HUES64 (cell line): Measurements from ENCODE around the gene KLHL40.

Source experiments
- H3K27ac ChIP-seq: 2 replicates; pipeline ENCODE4 v1.7.0; 2013; ENCODE audit warnings: low read depth, low read length, inconsistent platforms
- H3K27me3 ChIP-seq: 2 replicates; pipeline ENCODE4 v1.6.1; 2013; ENCODE audit warnings: mild to moderate bottlenecking, low read length; ENCODE audit not compliant: insufficient read depth
- H3K36me3 ChIP-seq: 2 replicates; pipeline ENCODE4 v1.6.1; 2013; ENCODE audit warnings: mild to moderate bottlenecking, low read length; ENCODE audit not compliant: insufficient read depth
- H3K4me1 ChIP-seq: 2 replicates; pipeline ENCODE4 v1.6.1; 2013; ENCODE audit warnings: mild to moderate bottlenecking, low read length, moderate library complexity; ENCODE audit not compliant: insufficient read depth
- H3K4me3 ChIP-seq: 2 replicates; pipeline ENCODE4 v1.5.1; 2013; ENCODE audit warnings: mild to moderate bottlenecking, low read length, moderate library complexity
- H3K9ac ChIP-seq: 2 replicates; pipeline ENCODE4 v1.6.1; 2013; ENCODE audit warnings: mild to moderate bottlenecking, low read depth, low read length
- H3K9me3 ChIP-seq: 2 replicates; pipeline ENCODE4 v1.6.1; 2013; ENCODE audit warnings: low read depth, low read length; ENCODE audit not compliant: insufficient read depth
- WGBS: fragments of 150-250, 120-280 bp; methylation state at CpG from one replicate; pipeline ENCODE4 v1.1.7; 2013; ENCODE audit warnings: missing lambda C conversion rate; 5-methylcytosine and 5-hydroxymethylcytosine counted together

The KLHL40 gene

DNA sequence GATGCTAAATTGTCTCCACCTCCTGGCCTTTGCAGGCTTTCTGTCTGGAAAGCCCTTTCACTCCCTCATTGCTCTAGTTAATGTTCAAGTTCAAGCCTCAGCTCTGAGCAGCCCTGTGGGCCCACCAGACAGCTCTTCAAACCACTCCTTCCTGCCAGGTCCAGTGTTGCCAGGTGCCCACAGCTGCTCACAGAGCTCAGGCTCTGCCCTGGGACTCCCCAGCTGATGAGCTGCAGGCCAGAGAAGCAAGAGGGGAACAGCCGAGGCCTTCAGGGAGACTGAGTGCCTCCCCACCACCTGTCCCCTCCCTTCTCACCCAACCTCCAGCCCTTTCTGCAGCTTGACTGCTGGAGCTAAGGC, 33.1 kb upstream of the KLHL40 start:
- H3K4me1 ChIP-seq, result peaks cover 47% of the 10 kb centered on the region
- no peaks in the 10 kb centered on the region for H3K9me3 ChIP-seq
- WGBS, result 71% methylated on average over 1 of the region's 1 CpG
- H3K9ac ChIP-seq, result no peak overlapping the region
- peaks cover 24% of the 10 kb centered on the region for H3K36me3 ChIP-seq
- H3K27ac ChIP-seq, result no peak overlapping the region
- H3K27me3 ChIP-seq, result no peaks in the 10 kb centered on the region
- no peak overlapping the region for H3K4me3 ChIP-seq

GRCh38 chr3:42652611-42653302, 32.6 kb upstream of the KLHL40 start:
- no peak overlapping the region for H3K9ac ChIP-seq
- peaks cover 18% of the 10 kb centered on the region for H3K36me3 ChIP-seq
- H3K4me1 ChIP-seq, result peaks cover 42% of the 10 kb centered on the region
- 52% methylated on average over 7 of the region's 7 CpGs for WGBS
- H3K9me3 ChIP-seq, result no peaks in the 10 kb centered on the region
- H3K4me3 ChIP-seq, result peak overlapping the region; percentile 69
- H3K27ac ChIP-seq, result no peak overlapping the region
- H3K27me3 ChIP-seq, result no peaks in the 10 kb centered on the region

DNA sequence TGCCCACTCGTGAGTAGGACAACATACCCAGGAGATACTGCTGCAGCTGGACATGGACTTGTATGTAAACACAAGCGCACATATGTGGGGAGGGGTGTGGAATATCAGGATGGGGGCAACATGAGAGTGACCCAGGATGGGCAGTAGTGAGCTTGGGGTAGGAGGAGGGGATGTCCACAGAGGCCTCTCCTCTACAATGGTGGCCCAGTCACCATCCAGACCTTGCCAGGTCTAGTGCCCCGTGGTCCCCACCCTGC, 32.1 kb upstream of the KLHL40 start:
- Histone ChIP-seq H3K36me3 (peaks cover 14% of the 10 kb centered on the region), H3K9me3 (no peaks in the 10 kb centered on the region), H3K27ac (no peak overlapping the region), H3K4me3 (peak overlapping the region; percentile 69), H3K4me1 (peaks cover 37% of the 10 kb centered on the region), H3K9ac (no peak overlapping the region), H3K27me3 (no peaks in the 10 kb centered on the region)
- 74% methylated on average over 3 of the region's 3 CpGs for WGBS

DNA sequence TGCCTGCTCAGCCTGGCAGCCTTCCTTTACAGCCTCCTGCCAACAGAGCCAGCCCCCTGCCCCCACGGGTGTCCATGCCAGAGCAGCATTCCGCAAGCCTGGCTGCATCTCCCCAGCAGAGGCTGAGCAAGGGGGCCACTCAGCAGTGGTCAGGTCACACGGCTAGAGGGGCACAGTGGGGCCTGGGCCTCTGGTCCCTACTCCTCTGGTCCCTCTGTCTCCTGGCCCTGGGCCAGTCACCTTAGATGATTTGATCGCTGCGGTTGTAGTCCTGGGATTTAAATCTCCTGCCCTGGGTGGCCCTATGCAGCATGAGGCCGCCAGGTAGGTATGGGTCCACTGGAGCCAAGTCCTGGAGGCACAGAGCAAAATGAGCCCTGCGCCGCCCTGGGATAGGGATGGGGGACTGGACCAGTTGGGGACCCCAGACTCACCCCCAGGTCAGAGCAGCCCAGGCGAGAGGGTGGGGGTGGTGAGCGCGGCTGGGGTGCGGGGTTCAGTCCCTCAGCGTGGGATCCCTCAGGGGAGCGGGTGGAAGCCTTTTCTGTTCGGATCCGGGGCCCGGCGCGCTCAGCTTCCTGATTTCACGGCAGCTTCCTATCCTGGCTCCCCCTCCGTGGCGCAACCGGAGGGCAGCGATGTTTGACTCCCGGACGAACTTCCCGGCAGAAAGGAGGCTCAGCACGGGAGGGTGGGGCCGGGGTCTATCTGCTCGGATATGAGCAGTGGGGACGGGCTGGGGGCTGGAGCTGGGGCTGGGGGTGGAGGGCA, 31.6 kb upstream of the KLHL40 start, which contains the start of gene ZBTB47:
Gene ZBTB47, plus strand, starts transcription at position 138 of the 771 bp plus-strand sequence. CDS start 4,659 bp downstream, outside the sequence.
- Histone ChIP-seq H3K4me1 (peaks cover 37% of the 10 kb centered on the region), H3K4me3 (peak within 1 kb of the TSS; percentile 69)

DNA sequence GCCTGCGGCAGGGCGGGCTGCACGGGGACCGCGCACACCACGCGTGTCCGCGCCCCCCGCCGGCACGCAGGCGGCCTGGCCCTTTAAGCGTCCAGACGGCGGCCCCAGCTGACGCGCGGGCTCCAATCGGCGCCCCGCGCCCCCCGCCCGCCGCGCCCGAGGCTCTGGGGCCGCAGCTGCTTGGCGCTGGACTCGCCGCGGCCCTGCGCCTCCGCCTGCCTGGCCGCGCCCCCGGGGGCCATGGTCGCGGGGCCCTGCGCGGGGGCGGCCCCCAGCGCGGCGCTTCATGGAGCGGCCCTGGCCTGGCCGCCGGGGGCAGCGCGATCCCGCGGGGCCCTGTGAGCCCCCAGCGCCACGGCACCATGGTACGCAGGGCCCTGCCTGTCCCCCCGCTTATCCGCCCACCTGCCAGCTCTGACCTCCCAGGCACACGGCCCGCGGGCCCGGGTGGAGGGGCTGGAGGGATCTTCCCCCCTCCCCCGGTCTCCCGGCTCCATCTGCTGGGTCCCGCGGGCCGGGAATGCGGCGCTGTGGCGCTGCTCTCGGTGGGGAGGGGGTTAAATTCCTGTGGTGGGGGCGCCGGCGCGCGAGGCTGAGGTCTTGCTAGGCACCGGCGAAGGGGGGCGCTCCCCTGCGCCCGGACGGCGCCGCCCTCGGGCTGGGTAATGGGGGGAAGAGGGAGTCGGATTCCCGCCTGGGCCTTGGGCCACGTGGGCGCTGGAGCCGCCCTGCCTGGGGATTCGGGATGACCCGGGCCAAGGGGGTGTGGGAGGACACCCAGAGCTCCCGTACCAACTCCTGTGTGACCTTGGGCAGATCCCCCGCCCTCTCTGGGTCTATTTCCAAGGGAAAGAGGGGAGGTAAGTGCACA, 30.8 kb upstream of the KLHL40 start:
- Histone ChIP-seq H3K4me1 (peaks cover 37% of the 10 kb centered on the region), H3K27ac (peak overlapping the region; percentile 53)

More for the DNA sequence above, 31.6 kb upstream of the KLHL40 start, which contains the start of gene ZBTB47:
- peaks cover 8% of the 10 kb centered on the region for H3K36me3 ChIP-seq
- H3K27ac ChIP-seq, result 0 out of 2 replicates have a peak within 1 kb of the TSS, but pooled peaks have one; percentile 53
- no peaks in the 10 kb centered on the region for H3K9me3 ChIP-seq
- no peaks in the 10 kb centered on the region for H3K27me3 ChIP-seq
- peak within 1 kb of the TSS; percentile 85 for H3K9ac ChIP-seq
- 14% methylated on average over 31 of the region's 31 CpGs for WGBS

DNA sequence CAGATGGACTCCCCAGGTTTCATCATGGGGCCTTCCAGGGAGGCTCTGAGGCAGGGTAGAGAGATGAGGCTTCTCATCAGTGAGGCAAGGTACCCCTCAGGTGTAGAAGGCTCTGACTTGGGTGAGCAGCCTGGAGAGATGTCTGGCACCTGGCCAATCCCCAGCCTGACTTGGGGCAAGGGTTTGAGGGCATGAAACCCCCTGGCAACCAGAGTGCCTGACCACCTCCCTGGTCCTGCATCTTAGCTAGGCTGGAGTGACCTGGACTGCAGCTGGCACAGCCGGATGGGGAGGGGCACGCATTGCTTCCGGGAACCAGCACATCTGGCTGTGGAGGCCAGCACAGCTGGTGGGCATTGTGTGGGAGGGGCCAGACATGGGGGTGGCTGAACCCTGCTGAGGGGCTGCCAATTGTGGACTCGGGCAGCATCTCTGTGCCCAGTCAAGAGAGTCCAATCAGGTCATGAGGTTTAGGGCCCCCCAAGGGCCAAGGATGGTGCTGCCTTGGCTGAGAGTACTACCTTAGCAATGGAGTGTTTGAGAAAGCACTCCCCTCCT, 29.9 kb upstream of the KLHL40 start:
- H3K4me1 ChIP-seq, result peaks cover 37% of the 10 kb centered on the region
- 52% methylated on average over 4 of the region's 4 CpGs for WGBS
- peak overlapping the region; percentile 69 for H3K4me3 ChIP-seq
- peak overlapping the region; percentile 50; the same call in 1 of the 2 replicates for H3K27ac ChIP-seq
- H3K36me3 ChIP-seq, result no peaks in the 10 kb centered on the region
- no peaks in the 10 kb centered on the region for H3K9me3 ChIP-seq
- no peaks in the 10 kb centered on the region for H3K27me3 ChIP-seq
- H3K9ac ChIP-seq, result peak overlapping the region; percentile 85; the same call in 1 of the 2 replicates

More for the DNA sequence above, 30.8 kb upstream of the KLHL40 start:
- WGBS, result under 1% methylated on average over 92 of the region's 94 CpGs
- no peaks in the 10 kb centered on the region for H3K27me3 ChIP-seq
- H3K36me3 ChIP-seq, result peaks cover 2% of the 10 kb centered on the region; the same call in 1 of the 2 replicates
- H3K4me3 ChIP-seq, result peak overlapping the region; percentile 69
- no peaks in the 10 kb centered on the region for H3K9me3 ChIP-seq
- H3K9ac ChIP-seq, result peak overlapping the region; percentile 85

GRCh38 chr3:42655980-42656679, 29.2 kb upstream of the KLHL40 start:
- 81% methylated on average over 6 of the region's 6 CpGs for whole genome bisulfite sequencing
- H3K4me3 ChIP-seq, result no peak overlapping the region
- peaks cover 34% of the 10 kb centered on the region for H3K4me1 ChIP-seq
- H3K9ac ChIP-seq, result no peak overlapping the region
- H3K27ac ChIP-seq, result no peak overlapping the region
- no peaks in the 10 kb centered on the region for H3K9me3 ChIP-seq
- H3K36me3 ChIP-seq, result no peaks in the 10 kb centered on the region
- no peaks in the 10 kb centered on the region for H3K27me3 ChIP-seq

GRCh38 chr3:42656680-42657610, 28.4 kb upstream of the KLHL40 start:
- no peaks in the 10 kb centered on the region for H3K27me3 ChIP-seq
- H3K4me3 ChIP-seq, result no peak overlapping the region
- no peak overlapping the region for H3K27ac ChIP-seq
- H3K36me3 ChIP-seq, result no peaks in the 10 kb centered on the region
- 92% methylated on average over 8 of the region's 9 CpGs for WGBS
- no peaks in the 10 kb centered on the region for H3K9me3 ChIP-seq
- peaks cover 25% of the 10 kb centered on the region for H3K4me1 ChIP-seq
- no peak overlapping the region for H3K9ac ChIP-seq

GRCh38 chr3:42657675-42658074, 27.7 kb upstream of the KLHL40 start:
- Histone ChIP-seq H3K27me3 (no peaks in the 10 kb centered on the region), H3K27ac (no peak overlapping the region), H3K4me3 (no peak overlapping the region), H3K4me1 (peaks cover 18% of the 10 kb centered on the region), H3K9me3 (no peaks in the 10 kb centered on the region), H3K36me3 (no peaks in the 10 kb centered on the region), H3K9ac (no peak overlapping the region)
- 89% methylated on average over 4 of the region's 4 CpGs for WGBS
